B cell (primary cell): ENCODE data around the gene CSMD2. TPM values are rescaled to one million over a fixed set of nuclear protein-coding genes. Genes with fewer than 3 reads are reported as not detected.

ENCODE experiments used
- ATAC-seq: fragments of 200-7000 bp; cut with Tn5 transposase; one replicate; pipeline ENCODE4 v1.10.0; 2021; ENCODE audit warnings: low read depth, mild to moderate bottlenecking, moderate number of reproducible peaks, moderate library complexity
- CTCF ChIA-PET: fragments of 350-600 bp; sonication (Branson Sonifier 250); formaldehyde crosslinking; loops from one replicate; lab custom pipeline; 2021; ENCODE audit warnings: antibody characterized with exemption, inconsistent platforms; lab: Charles Lee
- POLR2A ChIA-PET: fragments of 350-600 bp; sonication (Branson Sonifier 250); formaldehyde crosslinking; loops from one replicate; lab custom pipeline; 2021; ENCODE audit warnings: antibody characterized with exemption; lab: Charles Lee
- DNase-seq: peaks from one replicate; pipeline ENCODE4 v3.0.0; 2013
- H2AFZ ChIP-seq: 2 replicates; pipeline ENCODE4 v1.6.1; 2012; ENCODE audit warnings: mild to moderate bottlenecking, low read depth, low read length; ENCODE audit not compliant: insufficient read depth, poor library complexity, severe bottlenecking
- H3K27ac ChIP-seq, 2 donors: 1 replicate in 1 of 2; 2 replicates in 1 of 2; pipeline ENCODE4 v1.5.1; 2012 to 2013; ENCODE audit warnings: low read length in 2 of 2, mild to moderate bottlenecking in 2 of 2, moderate library complexity in 1 of 2
- H3K27me3 ChIP-seq, 4 experiments: fragments of 200-600 bp in 1 of 4; sonication (generic) in 1 of 4; replicated peaks in 1 of 4; 1 replicate in 2 of 4; 2 replicates in 2 of 4; pipeline versions ENCODE4 v1.6.1 to v1.7.0; 2013 to 2016; ENCODE audit warnings: low read length in 3 of 4, mild to moderate bottlenecking in 2 of 4, mixed read lengths in 1 of 4, moderate library complexity in 1 of 4; ENCODE audit not compliant: insufficient read depth in 4 of 4, control insufficient read depth in 3 of 4; ENCODE audit errors: control extremely low read depth in 1 of 4
- H3K36me3 ChIP-seq, 2 experiments: replicated peaks in 1 of 2; 1 replicate in 1 of 2; 2 replicates in 1 of 2; pipeline versions ENCODE4 v1.6.1 to v1.7.1; 2013; ENCODE audit warnings: low read length in 1 of 2; ENCODE audit not compliant: insufficient read depth in 2 of 2, control insufficient read depth in 1 of 2; ENCODE audit errors: control extremely low read depth in 1 of 2, extremely low read depth in 1 of 2
- H3K4me1 ChIP-seq, 2 donors: fragments of 200-600 bp in 1 of 2; sonication (generic) in 1 of 2; 1 replicate in 1 of 2; 2 replicates in 1 of 2; pipeline versions ENCODE4 v1.5.1 to v1.6.1; 2013 to 2017; ENCODE audit warnings: low read length in 2 of 2; ENCODE audit not compliant: control insufficient read depth in 2 of 2, insufficient read depth in 2 of 2
- H3K4me2 ChIP-seq: replicated peaks from 2 replicates; pipeline ENCODE3; 2012; ENCODE audit warnings: mild to moderate bottlenecking, low read depth, low read length; ENCODE audit not compliant: poor library complexity, severe bottlenecking
- H3K4me3 ChIP-seq, 5 experiments: fragments of 200-600 bp in 1 of 5; sonication (generic) in 1 of 5; 1 replicate in 3 of 5; 2 replicates in 2 of 5; pipeline versions ENCODE4 v1.5.1 to v1.7.0; 2011 to 2016; ENCODE audit warnings: low read length in 4 of 5, mild to moderate bottlenecking in 4 of 5, low read depth in 2 of 5, control low read depth in 1 of 5, moderate library complexity in 1 of 5; ENCODE audit not compliant: insufficient read depth in 1 of 5; ENCODE audit errors: control extremely low read depth in 1 of 5, extremely low read depth in 1 of 5
- H3K79me2 ChIP-seq: fragments of 200-600 bp; sonication (generic); one replicate; pipeline ENCODE4 v1.6.0; 2016; ENCODE audit warnings: low read length; ENCODE audit not compliant: control insufficient read depth, insufficient read depth
- H3K9ac ChIP-seq: fragments of 200-600 bp; sonication (generic); 2 replicates; pipeline ENCODE4 v1.6.1; 2017; ENCODE audit warnings: mild to moderate bottlenecking, low read length, moderate library complexity
- H3K9me3 ChIP-seq, 3 donors: one replicate each; pipeline versions ENCODE4 v1.6.1 to v1.7.1; 2013; ENCODE audit warnings: low read length in 2 of 3; ENCODE audit not compliant: control insufficient read depth in 2 of 3, insufficient read depth in 1 of 3; ENCODE audit errors: control extremely low read depth in 1 of 3
- H4K20me1 ChIP-seq: 2 replicates; pipeline ENCODE4 v1.6.0; 2012; ENCODE audit warnings: mild to moderate bottlenecking, low read length; ENCODE audit not compliant: insufficient read depth, control insufficient read depth, poor library complexity, severe bottlenecking
- H3K27ac Mint-ChIP-seq: one replicate; pipeline ENCODE4 v1.8.0; 2021; ENCODE audit warnings: mixed read lengths
- H3K27me3 Mint-ChIP-seq: one replicate; pipeline ENCODE4 v1.8.0; 2021; ENCODE audit warnings: mixed read lengths
- H3K4me1 Mint-ChIP-seq: one replicate; pipeline ENCODE4 v1.8.0; 2021; ENCODE audit warnings: mixed read lengths
- H3K4me3 Mint-ChIP-seq: one replicate; pipeline ENCODE4 v1.8.0; 2021; ENCODE audit warnings: mixed read lengths
- H3K9me3 Mint-ChIP-seq: one replicate; pipeline ENCODE4 v1.8.0; 2022; ENCODE audit warnings: mixed read lengths; ENCODE audit not compliant: insufficient read depth
- EZH2 ChIP-seq: IDR thresholded peaks from 2 replicates; pipeline ENCODE4 v1.6.1; 2012; ENCODE audit warnings: borderline replicate concordance, low read depth, mild to moderate bottlenecking, moderate library complexity, low read length; ENCODE audit not compliant: insufficient read depth, poor library complexity, severe bottlenecking
- WGBS: methylation state at CpG from one replicate; pipeline ENCODE4 v1.1.5; 2013; ENCODE audit warnings: missing lambda C conversion rate; ENCODE audit not compliant: insufficient coverage; 5-methylcytosine and 5-hydroxymethylcytosine counted together
- intact Hi-C: fragments of 100-400 bp; cut with micrococcal nuclease; formaldehyde crosslinking; loops from one replicate; pipeline ENCODE4 v1.10.0; 2022
- polyA plus RNA-seq: library from polyadenylated mRNA; depleted of rRNA; stranded (reverse); fragments of >200 nt; gene quantifications from 2 replicates; pipeline ENCODE4 v1.2.3, GENCODE V29; 2012
- total RNA-seq, 2 donors: library from RNA; stranded (reverse); fragments of 120-200 nt in 1 of 2; gene quantifications; 1 replicate in 1 of 2; 2 replicates in 1 of 2; pipeline versions ENCODE4 v1.2.3 to v1.2.4, GENCODE V29; 2013 to 2022
- TF ChIP-seq, protein P1 (sequence below): fragments of 200-600 bp; IDR thresholded peaks from one replicate; pipeline ENCODE4 v1.8.0; 2022; ENCODE audit warnings: antibody characterized with exemption, mild to moderate bottlenecking

The CSMD2 gene
- total and polyA plus RNA-seq, 2 donors (not counting 1 experiment from before 2014, with no cell fraction given): not detected

DNA sequence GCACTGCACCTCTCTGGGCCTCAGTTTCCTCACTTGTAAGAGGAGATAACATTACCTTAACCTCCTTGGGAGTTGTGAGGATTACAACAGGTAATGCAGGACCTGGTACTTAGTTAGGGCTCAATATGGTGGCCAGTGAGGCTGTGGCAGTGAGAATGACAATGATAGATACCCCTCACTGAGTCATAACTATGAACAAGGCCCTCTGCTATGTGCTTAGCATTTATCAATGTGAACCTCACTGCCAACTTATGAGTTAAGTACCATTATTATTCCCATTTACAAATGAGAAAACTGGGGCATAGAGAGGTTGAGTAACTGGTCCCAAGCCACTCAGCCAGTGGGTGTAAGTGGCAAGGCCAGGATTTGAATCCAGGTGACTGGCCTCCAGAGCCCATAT lies 236.8 kb downstream of the CSMD2 start:
- H3K4me1 ChIP-seq: no peaks in the 10 kb centered on the region
- H3K4me1 Mint-ChIP-seq: no peaks in the 10 kb centered on the region
- no peaks in the 10 kb centered on the region for H3K36me3 ChIP-seq
- ATAC-seq (no peak), DNase-seq (no peak)
- no peaks in the 10 kb centered on the region for H3K79me2 ChIP-seq
- no peak overlapping the region for H3K4me3 ChIP-seq
- no peak overlapping the region for H3K9ac ChIP-seq
- peaks cover 0 to 3% (median 0%) of the 10 kb centered on the region in 4 experiments for H3K27me3 ChIP-seq
- CTCF ChIA-PET: no interaction called here
- peaks cover 14% of the 10 kb centered on the region for H3K27me3 Mint-ChIP-seq
- H3K4me2 ChIP-seq: no peak overlapping the region
- peaks cover 7% of the 10 kb centered on the region for H3K9me3 Mint-ChIP-seq
- no peak overlapping the region for H2AFZ ChIP-seq
- peaks cover 0 to 4% (median 0%) of the 10 kb centered on the region in 3 donors for H3K9me3 ChIP-seq
- no peak overlapping the region for H3K27ac Mint-ChIP-seq
- intact Hi-C loops: no loop called here
- POLR2A ChIA-PET: no interaction called here
- no peak overlapping the region for H3K27ac ChIP-seq
- H4K20me1 ChIP-seq: no peaks in the 10 kb centered on the region
- no peak overlapping the region for H3K4me3 Mint-ChIP-seq
- TF ChIP-seq, protein P1, sequence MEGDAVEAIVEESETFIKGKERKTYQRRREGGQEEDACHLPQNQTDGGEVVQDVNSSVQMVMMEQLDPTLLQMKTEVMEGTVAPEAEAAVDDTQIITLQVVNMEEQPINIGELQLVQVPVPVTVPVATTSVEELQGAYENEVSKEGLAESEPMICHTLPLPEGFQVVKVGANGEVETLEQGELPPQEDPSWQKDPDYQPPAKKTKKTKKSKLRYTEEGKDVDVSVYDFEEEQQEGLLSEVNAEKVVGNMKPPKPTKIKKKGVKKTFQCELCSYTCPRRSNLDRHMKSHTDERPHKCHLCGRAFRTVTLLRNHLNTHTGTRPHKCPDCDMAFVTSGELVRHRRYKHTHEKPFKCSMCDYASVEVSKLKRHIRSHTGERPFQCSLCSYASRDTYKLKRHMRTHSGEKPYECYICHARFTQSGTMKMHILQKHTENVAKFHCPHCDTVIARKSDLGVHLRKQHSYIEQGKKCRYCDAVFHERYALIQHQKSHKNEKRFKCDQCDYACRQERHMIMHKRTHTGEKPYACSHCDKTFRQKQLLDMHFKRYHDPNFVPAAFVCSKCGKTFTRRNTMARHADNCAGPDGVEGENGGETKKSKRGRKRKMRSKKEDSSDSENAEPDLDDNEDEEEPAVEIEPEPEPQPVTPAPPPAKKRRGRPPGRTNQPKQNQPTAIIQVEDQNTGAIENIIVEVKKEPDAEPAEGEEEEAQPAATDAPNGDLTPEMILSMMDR: no peak
- no peak for TF ChIP-seq EZH2

DNA sequence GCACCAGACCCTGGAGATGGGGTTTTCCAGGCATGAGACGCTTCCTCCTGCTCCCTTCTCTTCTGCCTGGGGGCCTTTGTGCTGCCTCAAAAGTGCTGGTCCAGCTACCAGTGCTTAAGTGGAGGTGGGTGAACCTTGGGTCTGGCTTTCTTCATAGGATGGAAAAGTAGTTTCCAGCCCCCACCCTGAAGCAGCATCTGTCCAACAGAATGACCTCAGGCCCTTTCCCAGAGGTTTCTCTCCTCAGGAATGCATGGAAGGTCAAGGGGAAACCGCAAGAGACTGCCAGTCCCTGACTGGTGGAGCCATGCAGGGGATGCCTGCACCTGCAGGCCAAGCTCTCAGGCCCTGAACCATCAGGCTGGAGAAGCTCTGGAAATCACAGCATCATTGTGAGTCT lies 237.3 kb downstream of the CSMD2 start:
- Histone ChIP-seq H2AFZ (no peak overlapping the region), H3K4me1 (no peaks in the 10 kb centered on the region), H3K9me3 (peaks cover 0 to 4% (median 0%) of the 10 kb centered on the region in 3 donors), H3K4me3 (no peak overlapping the region), H3K27me3 (peaks cover 0 to 3% (median 0%) of the 10 kb centered on the region in 4 experiments), H3K9ac (no peak overlapping the region), H3K27ac (no peak overlapping the region), H3K79me2 (no peaks in the 10 kb centered on the region), H3K36me3 (no peaks in the 10 kb centered on the region), H4K20me1 (no peaks in the 10 kb centered on the region), H3K4me2 (no peak overlapping the region)
- Mint-ChIP-seq H3K27me3 (peaks cover 9% of the 10 kb centered on the region), H3K9me3 (peaks cover 7% of the 10 kb centered on the region), H3K4me1 (no peaks in the 10 kb centered on the region), H3K27ac (no peak overlapping the region), H3K4me3 (no peak overlapping the region)
- TF ChIP-seq, protein P1: no peak
- no peak for TF ChIP-seq EZH2
- DNase-seq (no peak), ATAC-seq (no peak)
- ChIA-PET POLR2A (no interaction called here), CTCF (no interaction called here)
- WGBS: 82% methylated on average over 1 of the region's 2 CpGs
- intact Hi-C loops: no loop called here
